Fibroblast of villous mesenchyme (primary cell): ENCODE measurements around the gene TMEM151B. TPM values are rescaled to one million over a fixed set of nuclear protein-coding genes. Genes with fewer than 3 reads are reported as not detected.

Source experiments
- DNase-seq: peaks from one replicate; pipeline ENCODE4 v3.0.0-alpha.2; 2010; ENCODE audit warnings: low read depth
- H3K4me3 ChIP-seq: 2 replicates; pipeline ENCODE4 v1.5.1; 2011; ENCODE audit warnings: low read depth, mild to moderate bottlenecking, low read length
- total RNA-seq: library from RNA; depleted of rRNA; stranded (reverse); fragments of >200 nt; gene quantifications from 2 replicates; pipeline ENCODE4 v1.2.3, GENCODE V29; 2012
- TF ChIP-seq, protein P1 (sequence below): IDR thresholded peaks from 2 replicates; pipeline ENCODE4 v1.5.1; 2012; ENCODE audit warnings: low read depth, mild to moderate bottlenecking, low read length; ENCODE audit not compliant: insufficient read depth

Gene TMEM151B
- total RNA-seq, 1 donor, result not detected

DNA sequence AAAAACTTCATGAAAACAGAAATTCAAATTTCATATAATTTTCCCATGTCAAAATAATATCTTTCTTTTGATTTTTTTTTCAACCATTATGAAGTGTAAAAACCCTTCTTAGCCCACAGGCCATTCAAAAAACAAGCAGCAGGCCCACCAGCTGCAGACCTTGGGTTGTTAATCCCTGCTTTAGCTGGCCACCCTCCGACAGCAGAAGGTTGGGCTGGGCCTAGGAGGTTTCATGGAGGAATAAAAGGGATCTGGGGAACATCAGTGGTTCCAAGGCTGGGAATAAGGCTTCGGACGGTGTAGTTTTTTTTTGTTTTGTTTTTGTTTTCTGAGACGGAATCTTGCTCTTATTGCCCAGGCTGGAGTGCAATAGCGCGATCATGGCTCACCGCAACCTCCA, 26.9 kb upstream of the TMEM151B start:
- DNase-seq, result no peak
- H3K4me3 ChIP-seq, result no peak overlapping the region
- TF ChIP-seq, protein P1, sequence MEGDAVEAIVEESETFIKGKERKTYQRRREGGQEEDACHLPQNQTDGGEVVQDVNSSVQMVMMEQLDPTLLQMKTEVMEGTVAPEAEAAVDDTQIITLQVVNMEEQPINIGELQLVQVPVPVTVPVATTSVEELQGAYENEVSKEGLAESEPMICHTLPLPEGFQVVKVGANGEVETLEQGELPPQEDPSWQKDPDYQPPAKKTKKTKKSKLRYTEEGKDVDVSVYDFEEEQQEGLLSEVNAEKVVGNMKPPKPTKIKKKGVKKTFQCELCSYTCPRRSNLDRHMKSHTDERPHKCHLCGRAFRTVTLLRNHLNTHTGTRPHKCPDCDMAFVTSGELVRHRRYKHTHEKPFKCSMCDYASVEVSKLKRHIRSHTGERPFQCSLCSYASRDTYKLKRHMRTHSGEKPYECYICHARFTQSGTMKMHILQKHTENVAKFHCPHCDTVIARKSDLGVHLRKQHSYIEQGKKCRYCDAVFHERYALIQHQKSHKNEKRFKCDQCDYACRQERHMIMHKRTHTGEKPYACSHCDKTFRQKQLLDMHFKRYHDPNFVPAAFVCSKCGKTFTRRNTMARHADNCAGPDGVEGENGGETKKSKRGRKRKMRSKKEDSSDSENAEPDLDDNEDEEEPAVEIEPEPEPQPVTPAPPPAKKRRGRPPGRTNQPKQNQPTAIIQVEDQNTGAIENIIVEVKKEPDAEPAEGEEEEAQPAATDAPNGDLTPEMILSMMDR, result no peak

DNA sequence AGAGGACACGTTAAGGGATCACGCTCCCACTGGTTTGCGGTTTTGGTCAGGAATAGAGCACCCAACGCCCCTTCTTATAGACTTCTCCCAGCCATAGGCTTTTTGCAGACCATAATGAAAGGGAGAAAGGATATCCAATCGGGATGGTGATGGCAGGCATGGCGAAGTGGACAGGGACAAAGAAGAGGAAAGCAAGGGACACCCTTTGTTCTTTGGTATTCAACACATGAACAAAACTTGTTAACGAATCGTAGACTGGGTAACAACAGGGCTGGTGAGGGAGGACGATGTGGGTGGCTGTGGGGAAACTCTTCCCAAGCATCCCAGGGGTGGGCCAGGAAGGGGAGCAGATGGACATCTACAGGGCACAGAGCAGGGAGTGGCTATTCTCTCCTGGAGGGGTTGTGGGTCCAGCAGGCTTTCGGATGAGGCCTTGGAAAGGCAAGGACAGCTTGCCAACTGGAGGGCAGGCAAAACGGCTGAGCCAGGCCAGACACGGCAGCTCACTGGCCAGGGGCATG, 24.8 kb upstream of the TMEM151B start:
- peak overlapping the region; percentile 100 for H3K4me3 ChIP-seq
- DNase-seq, result no peak
- TF ChIP-seq, protein P1, result no peak

DNA sequence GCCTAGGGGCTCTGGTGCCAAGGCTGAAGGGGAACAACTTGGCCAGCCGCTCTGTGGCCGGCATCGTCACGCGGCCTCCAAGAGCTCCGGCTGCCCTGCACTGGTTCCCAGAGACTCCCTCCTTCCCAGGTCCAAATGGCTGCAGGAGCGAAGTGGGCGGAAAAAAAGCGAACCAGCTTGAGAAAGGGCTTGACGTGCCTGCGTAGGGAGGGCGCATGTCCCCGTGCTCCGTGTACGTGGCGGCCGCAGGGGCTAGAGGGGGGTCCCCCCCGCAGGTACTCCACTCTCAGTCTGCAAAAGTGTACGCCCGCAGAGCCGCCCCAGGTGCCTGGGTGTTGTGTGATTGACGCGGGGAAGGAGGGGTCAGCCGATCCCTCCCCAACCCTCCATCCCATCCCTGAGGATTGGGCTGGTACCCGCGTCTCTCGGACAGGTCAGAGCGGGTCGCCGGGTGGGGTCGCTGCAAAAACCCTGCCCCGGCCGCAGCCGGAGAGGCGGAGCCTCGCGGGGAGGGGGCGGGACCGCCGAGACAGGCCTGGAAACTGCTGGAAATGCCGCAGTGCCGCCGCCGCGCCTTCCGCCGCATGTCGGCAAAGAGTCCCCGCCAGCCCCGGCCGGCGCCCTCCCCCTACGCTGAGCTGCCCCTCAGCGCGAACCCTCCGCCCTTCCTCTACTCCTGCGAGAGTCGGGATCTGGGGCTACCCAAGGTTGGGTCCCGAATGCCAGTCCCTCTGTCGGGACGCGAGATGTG, 24.2 kb upstream of the TMEM151B start:
- TF ChIP-seq, protein P1, result peak; percentile 24
- peak overlapping the region; percentile 100 for H3K4me3 ChIP-seq
- DNase-seq, result peak; percentile 87

DNA sequence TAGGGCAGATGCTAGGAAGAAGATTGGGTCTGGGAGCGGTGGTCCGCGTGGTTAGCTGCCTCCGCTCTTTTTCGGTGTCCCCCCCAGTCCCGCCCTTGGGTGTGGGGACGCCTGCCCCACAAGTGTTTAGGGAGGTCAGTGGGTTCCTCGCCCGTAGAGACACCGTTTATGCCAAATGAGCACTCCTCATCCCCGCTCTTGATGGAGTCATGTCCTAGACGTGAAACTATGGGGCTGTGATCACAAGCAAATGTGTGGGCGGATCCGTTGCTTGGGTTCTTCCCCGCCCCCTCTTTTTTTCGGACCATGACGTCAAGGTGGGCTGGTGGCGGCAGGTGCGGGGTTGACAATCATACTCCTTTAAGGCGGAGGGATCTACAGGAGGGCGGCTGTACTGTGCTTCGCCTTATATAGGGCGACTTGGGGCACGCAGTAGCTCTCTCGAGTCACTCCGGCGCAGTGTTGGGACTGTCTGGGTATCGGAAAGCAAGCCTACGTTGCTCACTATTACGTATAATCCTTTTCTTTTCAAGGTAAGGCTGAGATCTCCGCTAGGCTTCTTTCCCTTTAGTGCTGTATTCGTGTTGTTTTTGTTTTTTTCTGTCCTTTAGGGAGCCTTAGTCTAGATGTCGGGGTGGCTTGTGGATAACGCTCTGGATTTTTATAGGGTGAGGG, 23.4 kb upstream of the TMEM151B start, which contains the start of gene HSP90AB1:
Gene HSP90AB1, plus strand, starts transcription at position 439 of the 675 bp plus-strand sequence. CDS start 1,529 bp downstream, outside the sequence.
- H3K4me3 ChIP-seq, result peak within 1 kb of the TSS; percentile 100
- DNase-seq, result peak; percentile 99
- TF ChIP-seq, protein P1, result no peak

DNA sequence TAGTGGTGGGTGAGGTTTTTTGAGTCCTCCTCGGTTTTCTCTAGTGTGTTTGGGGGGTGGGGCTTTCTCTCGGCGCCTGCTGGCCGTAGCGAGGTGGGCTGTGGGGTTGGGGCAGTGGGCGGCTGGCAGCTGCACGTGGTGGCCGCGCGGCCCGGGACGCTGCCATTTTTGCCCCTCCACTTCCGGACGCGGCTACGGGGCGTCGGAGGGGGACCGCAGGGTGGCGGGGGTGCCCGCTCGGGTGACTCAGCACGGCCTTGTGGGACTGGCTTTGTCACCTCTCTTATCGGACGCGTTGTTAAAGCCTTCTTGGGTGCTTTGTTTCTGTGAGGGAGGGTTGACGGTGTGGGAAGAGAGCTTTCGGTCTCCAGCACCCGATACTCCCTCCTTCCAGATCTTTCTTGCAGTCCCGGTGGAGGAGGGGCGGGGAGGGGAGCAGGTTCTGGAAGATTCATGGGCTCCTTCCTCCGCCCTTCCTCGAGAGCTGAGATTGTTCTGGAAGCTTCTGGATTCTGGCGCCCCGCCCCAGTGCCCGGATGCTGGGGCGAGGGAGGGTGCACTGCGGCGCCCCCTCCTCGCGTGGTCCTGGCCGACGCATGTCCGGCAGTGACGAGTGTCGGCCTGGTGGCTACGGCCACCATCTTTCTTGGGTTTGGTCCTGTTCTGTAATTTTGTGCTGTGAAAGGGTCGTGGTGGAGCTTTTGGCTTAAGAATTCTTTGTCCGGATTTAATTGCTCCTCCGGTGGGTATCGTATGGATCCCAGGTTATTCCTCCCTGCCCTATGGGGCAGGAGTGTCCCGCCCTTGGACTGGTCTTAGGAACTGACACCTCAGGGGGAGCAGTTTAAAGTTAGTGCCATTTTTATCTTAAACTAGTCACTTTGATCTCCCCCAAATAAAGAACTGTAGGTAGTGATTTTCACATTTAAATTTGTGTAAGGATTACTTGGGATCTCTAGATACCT, 22.6 kb upstream of the TMEM151B start:
- H3K4me3 ChIP-seq, result peak overlapping the region; percentile 100
- TF ChIP-seq, protein P1, result no peak
- peak; percentile 68 for DNase-seq

DNA sequence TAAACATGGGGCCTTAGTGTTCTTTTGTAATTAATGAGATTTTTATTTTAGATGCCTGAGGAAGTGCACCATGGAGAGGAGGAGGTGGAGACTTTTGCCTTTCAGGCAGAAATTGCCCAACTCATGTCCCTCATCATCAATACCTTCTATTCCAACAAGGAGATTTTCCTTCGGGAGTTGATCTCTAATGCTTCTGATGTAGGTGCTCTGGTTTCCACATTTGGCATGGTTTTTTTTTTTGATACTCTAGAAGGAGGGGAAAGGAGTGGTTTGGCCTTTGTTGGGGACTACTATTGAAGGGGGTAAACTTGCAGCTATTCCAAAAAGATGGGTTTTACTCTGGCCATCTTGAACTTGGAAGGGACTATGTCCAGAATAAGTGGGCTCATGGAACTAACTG, 21.7 kb upstream of the TMEM151B start:
- TF ChIP-seq, protein P1, result no peak
- peak overlapping the region; percentile 100 for H3K4me3 ChIP-seq
- no peak for DNase-seq
